Calu3 (cell line): Measurements from ENCODE around the gene SURF6. TPM values are rescaled to one million over a fixed set of nuclear protein-coding genes. Genes with fewer than 3 reads are reported as not detected.
A peak's percentile ranks its signal among the peaks of the same experiment; 100 is the strongest.
"Not testable (repeated sequence)": the region's sequence is repeated elsewhere in the genome, so short reads cannot be mapped to it uniquely, and the experiment has no call there.

Experiments used
- BruUV-seq: library from RNA; stranded (reverse); fragments of 400-500 nt; replicated peaks from 2 replicates; lab custom pipeline; 2021; lab: Mats Ljungman, UMichigan
- CTCF ChIA-PET: fragments of 300-600 bp; sonication (Branson Sonifier 250); formaldehyde crosslinking; loops from one replicate; lab custom pipeline; 2022; ENCODE audit warnings: antibody characterized with exemption; lab: Charles Lee
- DNase-seq: peaks from one replicate; pipeline ENCODE4 v3.0.0; 2022
- H3K27ac Mint-ChIP-seq: one replicate; pipeline ENCODE4 v1.8.0; 2022; ENCODE audit warnings: mixed read lengths; ENCODE audit not compliant: unreplicated experiment
- H3K27me3 Mint-ChIP-seq: one replicate; pipeline ENCODE4 v1.8.0; 2022; ENCODE audit warnings: mixed read lengths; ENCODE audit not compliant: unreplicated experiment
- H3K36me3 Mint-ChIP-seq: one replicate; pipeline ENCODE4 v1.8.0; 2022; ENCODE audit warnings: mild to moderate bottlenecking, moderate library complexity, mixed read lengths; ENCODE audit not compliant: insufficient read depth, unreplicated experiment
- H3K4me1 Mint-ChIP-seq: one replicate; pipeline ENCODE4 v1.8.0; 2022; ENCODE audit warnings: mild to moderate bottlenecking, low read depth, mixed read lengths; ENCODE audit not compliant: unreplicated experiment
- H3K4me3 Mint-ChIP-seq: one replicate; pipeline ENCODE4 v1.8.0; 2022; ENCODE audit warnings: mild to moderate bottlenecking, low read depth, moderate library complexity, mixed read lengths; ENCODE audit not compliant: unreplicated experiment
- H3K9me3 Mint-ChIP-seq: one replicate; pipeline ENCODE4 v1.8.0; 2022; ENCODE audit warnings: low read depth, mixed read lengths; ENCODE audit not compliant: unreplicated experiment
- intact Hi-C: fragments of 100-400 bp; cut with micrococcal nuclease; formaldehyde crosslinking; loops from one replicate; pipeline ENCODE4 v1.10.0; 2022; ENCODE audit not compliant: unreplicated experiment
- total RNA-seq: library from RNA; stranded (reverse); gene quantifications from 2 replicates; pipeline ENCODE4 v1.2.3, GENCODE V29; 2022
- TF ChIP-seq, protein P1 (sequence below): fragments of 200-600 bp; IDR thresholded peaks from one replicate; pipeline ENCODE4 v1.8.0; 2022; ENCODE audit warnings: antibody characterized with exemption; ENCODE audit not compliant: unreplicated experiment

Gene SURF6
- total RNA-seq, 1 experiment from 2014 or later = 20.4 TPM

DNA sequence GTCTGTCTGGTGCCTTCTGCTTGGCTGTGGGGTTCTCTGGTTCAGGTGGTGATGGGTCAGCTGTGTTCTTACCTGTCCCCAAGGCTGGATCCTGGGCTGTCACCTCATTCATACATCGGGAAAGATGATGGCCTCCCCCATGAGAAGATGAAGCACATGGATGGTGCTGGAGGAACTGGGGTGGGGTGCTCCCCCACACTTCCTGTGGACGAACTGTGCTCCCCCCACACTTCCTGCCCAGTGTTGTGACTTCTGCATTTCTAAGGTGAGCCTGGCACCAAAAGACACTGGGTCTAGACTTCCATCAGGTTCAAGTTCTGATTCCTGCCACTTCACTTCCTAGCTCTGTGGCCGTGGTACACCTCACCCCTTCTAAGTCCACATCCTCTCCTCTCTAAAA is 4.3 kb upstream of the SURF6 start:
- Mint-ChIP-seq H3K27ac (no peak overlapping the region), H3K4me3 (no peak overlapping the region), H3K4me1 (no peaks in the 10 kb centered on the region), H3K9me3 (no peaks in the 10 kb centered on the region), H3K36me3 (peaks cover 27% of the 10 kb centered on the region), H3K27me3 (no peaks in the 10 kb centered on the region)
- TF ChIP-seq, protein P1, sequence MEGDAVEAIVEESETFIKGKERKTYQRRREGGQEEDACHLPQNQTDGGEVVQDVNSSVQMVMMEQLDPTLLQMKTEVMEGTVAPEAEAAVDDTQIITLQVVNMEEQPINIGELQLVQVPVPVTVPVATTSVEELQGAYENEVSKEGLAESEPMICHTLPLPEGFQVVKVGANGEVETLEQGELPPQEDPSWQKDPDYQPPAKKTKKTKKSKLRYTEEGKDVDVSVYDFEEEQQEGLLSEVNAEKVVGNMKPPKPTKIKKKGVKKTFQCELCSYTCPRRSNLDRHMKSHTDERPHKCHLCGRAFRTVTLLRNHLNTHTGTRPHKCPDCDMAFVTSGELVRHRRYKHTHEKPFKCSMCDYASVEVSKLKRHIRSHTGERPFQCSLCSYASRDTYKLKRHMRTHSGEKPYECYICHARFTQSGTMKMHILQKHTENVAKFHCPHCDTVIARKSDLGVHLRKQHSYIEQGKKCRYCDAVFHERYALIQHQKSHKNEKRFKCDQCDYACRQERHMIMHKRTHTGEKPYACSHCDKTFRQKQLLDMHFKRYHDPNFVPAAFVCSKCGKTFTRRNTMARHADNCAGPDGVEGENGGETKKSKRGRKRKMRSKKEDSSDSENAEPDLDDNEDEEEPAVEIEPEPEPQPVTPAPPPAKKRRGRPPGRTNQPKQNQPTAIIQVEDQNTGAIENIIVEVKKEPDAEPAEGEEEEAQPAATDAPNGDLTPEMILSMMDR = no peak
- DNase-seq = no peak
- no TSS peak for BruUV-seq
- CTCF ChIA-PET = no interaction called here
- intact Hi-C loops = loop anchor here (10.0 kb wide), 1 partner anchor 65 kb away; no protein-coding TSS in a partner anchor

DNA sequence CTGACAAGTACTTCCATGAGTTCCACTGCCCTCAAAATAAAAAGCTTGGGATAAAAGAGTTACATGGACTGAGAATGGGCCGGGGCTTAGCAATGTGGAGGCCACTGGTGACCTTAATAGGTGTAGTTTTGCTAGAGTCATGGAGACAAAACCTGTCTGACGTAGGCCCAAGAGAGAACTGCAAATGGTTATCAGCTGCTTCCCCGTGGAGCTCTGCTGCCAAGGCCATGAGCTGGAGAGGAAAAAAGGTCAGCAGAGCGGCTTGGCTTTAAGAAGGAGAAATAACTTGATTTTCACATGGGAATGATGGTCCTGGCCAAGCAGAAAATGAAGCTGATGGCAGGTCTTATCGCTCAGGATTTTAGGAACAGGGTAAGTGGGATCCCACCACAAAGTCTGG is 3.7 kb upstream of the SURF6 start:
- no peaks in the 10 kb centered on the region for H3K27me3 Mint-ChIP-seq
- no peaks in the 10 kb centered on the region for H3K9me3 Mint-ChIP-seq
- H3K27ac Mint-ChIP-seq = no peak overlapping the region
- CTCF ChIA-PET = no interaction called here
- DNase-seq = no peak
- H3K36me3 Mint-ChIP-seq = peaks cover 32% of the 10 kb centered on the region
- intact Hi-C loops = loop anchor here (10.0 kb wide), 1 partner anchor 65 kb away; no protein-coding TSS in a partner anchor
- TF ChIP-seq, protein P1 = no peak
- H3K4me1 Mint-ChIP-seq = peaks cover 2% of the 10 kb centered on the region
- no TSS peak for BruUV-seq
- no peak overlapping the region for H3K4me3 Mint-ChIP-seq

DNA sequence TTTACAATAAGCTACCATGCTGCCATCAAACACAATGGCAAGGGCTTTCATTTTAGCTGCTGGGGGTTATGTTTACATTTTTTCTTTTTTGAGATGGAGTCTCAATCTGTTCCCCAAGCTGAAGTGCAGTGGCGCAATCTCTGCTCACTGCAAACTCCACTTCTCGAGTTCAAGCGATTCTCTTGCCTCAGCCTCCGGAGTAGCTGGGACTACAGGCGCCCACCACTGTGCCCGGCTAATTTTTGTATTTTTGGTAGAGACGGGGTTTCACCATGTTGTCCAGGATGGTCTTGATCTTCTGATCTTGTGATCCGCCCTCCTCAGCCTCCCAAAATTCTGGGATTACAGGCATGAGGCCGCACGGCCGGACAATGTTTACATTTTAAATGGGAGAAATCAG is 1.1 kb downstream of the SURF6 start:
- H3K27ac Mint-ChIP-seq = peak overlapping the region; percentile 80
- peak overlapping the region; percentile 90 for H3K4me3 Mint-ChIP-seq
- H3K9me3 Mint-ChIP-seq, intact Hi-C loops, BruUV-seq, DNase-seq, H3K27me3 Mint-ChIP-seq: not testable (repeated sequence)
- CTCF ChIA-PET = interaction anchor here (0.5 to 1.3 kb wide), 2 partner anchors 92 to 147 kb away, joined by 4 read pairs; no protein-coding TSS in a partner anchor
- peaks cover 52% of the 10 kb centered on the region for H3K36me3 Mint-ChIP-seq
- peaks cover 20% of the 10 kb centered on the region for H3K4me1 Mint-ChIP-seq

DNA sequence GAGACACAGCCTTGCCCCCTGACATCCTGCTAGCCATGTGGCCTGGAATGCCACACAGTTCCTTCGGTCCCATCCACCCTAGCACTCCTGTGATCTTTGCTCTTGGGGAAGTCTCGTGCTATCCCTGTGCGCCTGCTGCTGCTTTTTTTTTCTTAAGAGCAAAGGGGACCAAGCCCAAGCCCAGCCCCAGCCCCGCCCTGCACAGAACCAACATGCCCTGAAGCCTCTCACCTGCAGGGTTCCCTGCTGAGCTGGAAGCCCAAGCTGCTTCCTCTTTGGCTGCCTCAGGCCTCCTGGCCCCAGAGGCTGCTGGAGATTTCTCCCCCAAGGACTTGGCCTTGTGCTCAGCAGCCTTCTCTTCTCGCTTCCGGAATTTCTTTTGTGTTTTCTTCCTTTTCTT is 1.8 kb downstream of the SURF6 start:
- no peaks in the 10 kb centered on the region for H3K27me3 Mint-ChIP-seq
- TF ChIP-seq, protein P1 = no peak
- peaks cover 27% of the 10 kb centered on the region for H3K4me1 Mint-ChIP-seq
- peaks cover 52% of the 10 kb centered on the region for H3K36me3 Mint-ChIP-seq
- peak overlapping the region; percentile 90 for H3K4me3 Mint-ChIP-seq
- DNase-seq = no peak
- H3K27ac Mint-ChIP-seq = no peak overlapping the region
- CTCF ChIA-PET = interaction anchor here (0.5 to 1.3 kb wide), 2 partner anchors 92 to 146 kb away, joined by 4 read pairs; no protein-coding TSS in a partner anchor
- H3K9me3 Mint-ChIP-seq = no peaks in the 10 kb centered on the region
- BruUV-seq = no TSS peak
- intact Hi-C loops = no loop called here

DNA sequence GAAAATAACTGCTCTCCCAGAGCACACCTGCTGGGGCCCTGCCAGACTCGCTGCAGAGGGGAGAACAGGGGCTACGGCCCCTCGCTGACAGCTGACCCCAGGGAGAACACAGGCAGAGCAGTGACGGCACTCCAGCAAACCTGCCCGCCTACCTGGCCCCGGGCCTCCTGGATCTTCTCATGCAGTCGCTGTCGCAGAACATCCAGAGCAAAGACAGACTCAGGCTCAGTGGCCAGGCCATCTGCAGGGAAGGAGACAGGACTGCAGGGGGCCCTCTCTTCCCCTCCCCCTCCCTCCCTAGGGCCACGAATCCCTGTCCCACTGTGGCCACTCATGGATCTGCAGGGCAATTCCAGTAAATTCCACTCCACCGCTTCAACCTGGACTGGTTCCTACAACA is 2.4 kb downstream of the SURF6 start:
- Mint-ChIP-seq H3K27me3 (no peaks in the 10 kb centered on the region), H3K27ac (no peak overlapping the region), H3K36me3 (peaks cover 56% of the 10 kb centered on the region), H3K9me3 (peaks cover 4% of the 10 kb centered on the region), H3K4me3 (no peak overlapping the region), H3K4me1 (peaks cover 33% of the 10 kb centered on the region)
- CTCF ChIA-PET = no interaction called here
- no TSS peak for BruUV-seq
- DNase-seq = no peak
- TF ChIP-seq, protein P1 = no peak
- intact Hi-C loops = no loop called here
